ENCODE measurements around the gene UGT2B17. TPM values are rescaled to one million over a fixed set of nuclear protein-coding genes. Genes with fewer than 3 reads are reported as not detected.
"Not testable (repeated sequence)": the region's sequence is repeated elsewhere in the genome, so short reads cannot be mapped to it uniquely, and the experiment has no call there.

Gene UGT2B17
- total and polyA plus RNA-seq, 4 donors: not detected

- H3K36me3 ChIP-seq (ENCODE audit: control insufficient read depth, insufficient read depth, low read length): no peaks in the 10 kb centered on the region
- WGBS (ENCODE audit: insufficient coverage): no CpG with 5 or more reads among the region's 4 CpGs
- DNase-seq (ENCODE audit: low read depth in 4 of 6, low spot score in 6 of 6): no peak
- H3K9me3 ChIP-seq (ENCODE audit: control insufficient read depth, insufficient read depth, low read length): no peaks in the 10 kb centered on the region
- H3K4me1 ChIP-seq (ENCODE audit: control insufficient read depth, insufficient read depth, low read length): no peaks in the 10 kb centered on the region
- no peak overlapping the region for H3K27ac ChIP-seq (ENCODE audit: low read depth, low read length)
- no peak overlapping the region for H3K4me3 ChIP-seq (ENCODE audit: low read depth, low read length)
- H3K27me3 ChIP-seq (ENCODE audit: control insufficient read depth, insufficient read depth, low read length): no peaks in the 10 kb centered on the region
Measured at GRCh38 chr4:68570122-68570507, 6.0 kb downstream of the UGT2B17 start.

GRCh38 chr4:68569466-68570121 lies 6.5 kb downstream of the UGT2B17 start:
- no CpG with 5 or more reads among the region's 7 CpGs for WGBS (ENCODE audit: insufficient coverage)
- Histone ChIP-seq H3K36me3 (ENCODE audit: control insufficient read depth, insufficient read depth, low read length) (no peaks in the 10 kb centered on the region), H3K27ac (ENCODE audit: low read depth, low read length) (no peak overlapping the region), H3K4me3 (ENCODE audit: low read depth, low read length) (no peak overlapping the region), H3K9me3 (ENCODE audit: control insufficient read depth, insufficient read depth, low read length) (no peaks in the 10 kb centered on the region), H3K27me3 (ENCODE audit: control insufficient read depth, insufficient read depth, low read length) (no peaks in the 10 kb centered on the region), H3K4me1 (ENCODE audit: control insufficient read depth, insufficient read depth, low read length) (no peaks in the 10 kb centered on the region)
- DNase-seq (ENCODE audit: low read depth in 4 of 6, low spot score in 6 of 6): no peak

GRCh38 chr4:68569036-68569435 lies 7.1 kb downstream of the UGT2B17 start:
- H3K36me3 ChIP-seq (ENCODE audit: control insufficient read depth, insufficient read depth, low read length); H3K4me3 ChIP-seq (ENCODE audit: low read depth, low read length); H3K4me1 ChIP-seq (ENCODE audit: control insufficient read depth, insufficient read depth, low read length); H3K27ac ChIP-seq (ENCODE audit: low read depth, low read length); H3K27me3 ChIP-seq (ENCODE audit: control insufficient read depth, insufficient read depth, low read length); H3K9me3 ChIP-seq (ENCODE audit: control insufficient read depth, insufficient read depth, low read length); DNase-seq (ENCODE audit: low read depth in 4 of 6, low spot score in 6 of 6): not testable (repeated sequence)
- no CpG with 5 or more reads among the region's 1 CpG for WGBS (ENCODE audit: insufficient coverage)

- DNase-seq (ENCODE audit: low read depth in 4 of 6, low spot score in 6 of 6); H3K27ac ChIP-seq (ENCODE audit: low read depth, low read length); H3K9me3 ChIP-seq (ENCODE audit: control insufficient read depth, insufficient read depth, low read length); H3K4me3 ChIP-seq (ENCODE audit: low read depth, low read length); H3K4me1 ChIP-seq (ENCODE audit: control insufficient read depth, insufficient read depth, low read length); H3K27me3 ChIP-seq (ENCODE audit: control insufficient read depth, insufficient read depth, low read length); H3K36me3 ChIP-seq (ENCODE audit: control insufficient read depth, insufficient read depth, low read length): not testable (repeated sequence)
- WGBS (ENCODE audit: insufficient coverage): no CpG with 5 or more reads among the region's 4 CpGs
Measured at GRCh38 chr4:68568535-68568934, 7.6 kb downstream of the UGT2B17 start.

GRCh38 chr4:68566364-68566763 lies 9.8 kb downstream of the UGT2B17 start:
- DNase-seq (ENCODE audit: low read depth in 4 of 6, low spot score in 6 of 6); H3K4me1 ChIP-seq (ENCODE audit: control insufficient read depth, insufficient read depth, low read length); H3K27me3 ChIP-seq (ENCODE audit: control insufficient read depth, insufficient read depth, low read length); H3K36me3 ChIP-seq (ENCODE audit: control insufficient read depth, insufficient read depth, low read length); H3K27ac ChIP-seq (ENCODE audit: low read depth, low read length); H3K9me3 ChIP-seq (ENCODE audit: control insufficient read depth, insufficient read depth, low read length); H3K4me3 ChIP-seq (ENCODE audit: low read depth, low read length): not testable (repeated sequence)
- no CpG with 5 or more reads among the region's 1 CpG for WGBS (ENCODE audit: insufficient coverage)

- not testable (repeated sequence) for DNase-seq (ENCODE audit: low read depth in 4 of 6, low spot score in 6 of 6); H3K36me3 ChIP-seq (ENCODE audit: control insufficient read depth, insufficient read depth, low read length); H3K27ac ChIP-seq (ENCODE audit: low read depth, low read length); H3K9me3 ChIP-seq (ENCODE audit: control insufficient read depth, insufficient read depth, low read length); H3K27me3 ChIP-seq (ENCODE audit: control insufficient read depth, insufficient read depth, low read length); H3K4me3 ChIP-seq (ENCODE audit: low read depth, low read length); H3K4me1 ChIP-seq (ENCODE audit: control insufficient read depth, insufficient read depth, low read length)
- no CpG with 5 or more reads among the region's 1 CpG for WGBS (ENCODE audit: insufficient coverage)
Measured at GRCh38 chr4:68565082-68565481, 11.0 kb downstream of the UGT2B17 start.

GRCh38 chr4:68560364-68561070 lies 15.6 kb downstream of the UGT2B17 start:
- H3K4me1 ChIP-seq (ENCODE audit: control insufficient read depth, insufficient read depth, low read length); H3K27ac ChIP-seq (ENCODE audit: low read depth, low read length); H3K36me3 ChIP-seq (ENCODE audit: control insufficient read depth, insufficient read depth, low read length); H3K9me3 ChIP-seq (ENCODE audit: control insufficient read depth, insufficient read depth, low read length); H3K4me3 ChIP-seq (ENCODE audit: low read depth, low read length); H3K27me3 ChIP-seq (ENCODE audit: control insufficient read depth, insufficient read depth, low read length); DNase-seq (ENCODE audit: low read depth in 4 of 6, low spot score in 6 of 6): not testable (repeated sequence)
- WGBS (ENCODE audit: insufficient coverage): no CpG with 5 or more reads among the region's 1 CpG

GRCh38 chr4:68553830-68554229 lies 22.3 kb downstream of the UGT2B17 start:
- H3K27me3 ChIP-seq (ENCODE audit: control insufficient read depth, insufficient read depth, low read length); DNase-seq (ENCODE audit: low read depth in 4 of 6, low spot score in 6 of 6); H3K9me3 ChIP-seq (ENCODE audit: control insufficient read depth, insufficient read depth, low read length); H3K4me3 ChIP-seq (ENCODE audit: low read depth, low read length); H3K27ac ChIP-seq (ENCODE audit: low read depth, low read length); H3K36me3 ChIP-seq (ENCODE audit: control insufficient read depth, insufficient read depth, low read length); H3K4me1 ChIP-seq (ENCODE audit: control insufficient read depth, insufficient read depth, low read length): not testable (repeated sequence)
- WGBS (ENCODE audit: insufficient coverage): no CpG with 5 or more reads among the region's 1 CpG

GRCh38 chr4:68552818-68553811 lies 23.0 kb downstream of the UGT2B17 start:
- H3K27me3 ChIP-seq (ENCODE audit: control insufficient read depth, insufficient read depth, low read length); H3K4me3 ChIP-seq (ENCODE audit: low read depth, low read length); DNase-seq (ENCODE audit: low read depth in 4 of 6, low spot score in 6 of 6); H3K27ac ChIP-seq (ENCODE audit: low read depth, low read length); H3K9me3 ChIP-seq (ENCODE audit: control insufficient read depth, insufficient read depth, low read length); H3K4me1 ChIP-seq (ENCODE audit: control insufficient read depth, insufficient read depth, low read length); H3K36me3 ChIP-seq (ENCODE audit: control insufficient read depth, insufficient read depth, low read length): not testable (repeated sequence)
- no CpG with 5 or more reads among the region's 5 CpGs for WGBS (ENCODE audit: insufficient coverage)
